Measurements from ENCODE around the gene KRTAP5-11.
A peak's percentile ranks its signal among the peaks of the same experiment; 100 is the strongest.
"Not testable (repeated sequence)": the region's sequence is repeated elsewhere in the genome, so short reads cannot be mapped to it uniquely, and the experiment has no call there.

The KRTAP5-11 gene

DNA sequence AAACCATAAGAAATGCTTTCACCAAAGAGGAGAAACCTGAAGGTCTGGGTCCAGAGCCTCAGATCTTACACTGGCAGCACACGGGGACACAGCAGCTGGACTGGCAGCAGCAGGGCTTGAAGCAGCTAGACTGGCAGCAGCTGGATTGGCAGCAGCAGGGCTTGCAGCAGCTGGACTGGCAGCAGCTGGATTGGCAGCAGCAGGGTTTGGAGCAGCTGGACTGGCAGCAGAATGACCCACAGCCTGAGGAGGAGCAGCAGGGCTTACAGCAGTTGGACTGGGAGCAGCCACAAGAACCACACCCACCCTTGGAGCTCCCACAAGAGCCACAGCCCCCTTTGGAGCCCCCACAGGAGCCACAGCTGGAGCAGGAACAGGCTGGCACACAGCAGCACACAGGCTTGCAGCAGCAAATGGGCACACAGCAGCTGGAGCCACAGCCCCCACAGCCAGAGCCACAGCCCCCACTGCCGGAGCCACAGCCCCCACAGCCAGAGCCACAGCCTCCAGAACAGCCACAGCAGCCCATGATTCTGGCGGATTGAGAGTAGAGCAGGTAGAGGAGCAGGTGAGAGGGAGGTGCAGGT, at the start of gene KRTAP5-11:
Gene KRTAP5-11 (minus strand): TSS at position 567 of the 587 bp plus-strand sequence. CDS start 38 bp downstream, at position 529.
- no peak for TF ChIP-seq CTCF (IDR thresholded peaks at IDR 0.05; ENCODE audit: extremely low read depth, missing control alignments)

DNA sequence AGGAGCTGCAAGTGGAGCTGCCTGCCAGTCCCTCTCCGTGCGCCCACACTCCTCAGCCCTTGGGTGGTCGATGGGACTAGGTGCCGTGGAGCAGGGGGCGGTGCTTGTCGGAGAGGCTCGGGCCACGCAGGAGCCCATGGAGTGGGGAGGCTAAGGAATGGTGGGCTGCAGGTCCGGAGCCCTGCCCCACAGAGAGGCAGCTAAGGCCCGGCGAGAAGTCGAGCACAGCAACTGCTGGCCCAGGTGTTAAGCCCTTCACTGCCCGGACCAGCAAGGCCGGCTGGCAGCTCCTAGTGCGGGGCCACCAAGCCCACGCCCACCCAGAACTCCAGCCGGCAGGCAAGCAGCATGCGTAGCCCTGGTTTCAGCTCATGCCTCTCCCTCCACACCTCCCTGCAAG, 48.9 kb upstream of the KRTAP5-11 start:
- not testable (repeated sequence) for DNase-seq (ENCODE audit: low spot score)

More for the DNA sequence above, at the start of gene KRTAP5-11:
- DNase-seq (ENCODE audit: low spot score) = no peak

- not testable (repeated sequence) for DNase-seq (ENCODE audit: low spot score)
These were observed 47.4 kb upstream of the KRTAP5-11 start for GRCh38 chr11:71630071-71630470.

DNA sequence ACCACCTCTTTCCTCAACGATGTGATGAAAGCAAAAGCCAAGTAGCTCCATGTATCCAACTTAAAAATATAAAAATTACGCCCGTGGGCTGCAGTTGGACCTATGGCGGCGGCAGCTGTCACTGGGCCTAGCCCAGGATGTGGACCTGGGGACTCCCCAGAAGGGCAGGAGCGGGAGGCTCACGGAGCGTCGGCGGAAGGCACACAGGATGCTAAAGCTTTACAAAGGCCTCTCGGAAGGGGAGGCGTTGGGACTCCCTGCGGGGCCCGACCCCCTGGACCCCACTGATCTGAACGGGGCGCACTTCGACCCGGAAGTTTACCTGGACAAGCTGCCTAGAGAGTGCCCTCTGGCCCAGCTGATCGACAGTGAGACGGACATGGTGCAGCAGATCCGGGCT, 46.3 kb upstream of the KRTAP5-11 start:
- not testable (repeated sequence) for DNase-seq (ENCODE audit: low spot score)

DNA sequence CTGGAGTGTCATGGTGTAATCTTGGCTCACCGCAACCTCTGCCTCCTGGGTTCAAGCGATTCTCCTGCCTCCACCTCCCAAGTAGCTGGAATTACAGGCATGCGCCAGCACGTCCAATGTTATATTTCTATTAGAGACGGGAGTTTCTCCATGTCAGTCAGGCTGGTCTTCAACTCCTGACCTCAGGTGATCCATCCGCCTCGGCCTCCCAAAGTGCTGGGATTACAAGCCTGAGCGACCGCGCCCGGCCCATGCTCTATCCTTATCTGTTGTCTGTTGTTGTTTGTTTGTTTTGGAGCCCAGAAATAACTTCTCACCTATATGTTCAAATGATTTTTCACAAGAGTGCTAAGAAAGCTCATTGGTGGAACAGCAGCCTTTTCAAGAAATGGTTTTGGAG, 40.6 kb upstream of the KRTAP5-11 start:
- not testable (repeated sequence) for DNase-seq (ENCODE audit: low spot score)

DNA sequence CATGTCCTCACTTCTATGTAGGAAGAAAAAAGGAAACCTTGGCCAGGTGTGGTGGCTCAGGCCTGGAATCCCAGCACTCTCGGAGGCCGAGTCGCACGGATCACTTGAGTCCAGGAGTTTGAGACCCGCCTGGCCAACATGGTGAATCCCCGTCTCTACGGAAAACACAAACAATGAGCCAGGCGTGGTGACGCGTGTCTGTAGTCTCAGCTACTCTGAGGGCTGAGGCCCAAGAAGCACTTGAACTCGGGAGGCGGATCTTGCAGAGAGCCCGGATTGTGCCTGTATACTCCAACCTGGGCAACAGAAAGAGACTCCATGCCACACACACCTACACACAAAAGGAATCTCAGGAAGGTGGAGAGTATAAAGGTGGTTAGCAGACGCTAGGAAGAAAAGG, 39.9 kb upstream of the KRTAP5-11 start:
- not testable (repeated sequence) for DNase-seq (ENCODE audit: low spot score)

DNA sequence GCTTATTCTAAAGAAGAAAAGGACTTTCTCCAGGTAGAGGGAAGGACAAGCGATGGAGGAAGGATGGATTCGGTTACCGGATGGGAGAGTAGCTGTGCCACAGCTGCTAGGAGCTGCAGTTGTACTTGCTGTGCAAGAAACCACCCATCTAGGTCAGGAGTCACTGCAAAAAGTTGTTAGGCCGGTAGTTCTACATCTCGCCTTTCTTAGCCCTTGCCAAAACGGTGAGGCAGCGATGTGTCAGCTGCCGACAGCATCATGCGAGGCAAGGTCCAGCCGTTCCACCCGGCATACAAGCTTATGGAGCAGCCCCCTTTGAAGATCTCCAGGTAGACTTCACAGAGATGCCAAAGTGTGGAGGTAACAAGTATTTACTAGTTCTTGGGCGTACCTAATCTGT, 32.3 kb upstream of the KRTAP5-11 start:
- not testable (repeated sequence) for DNase-seq (ENCODE audit: low spot score)

DNA sequence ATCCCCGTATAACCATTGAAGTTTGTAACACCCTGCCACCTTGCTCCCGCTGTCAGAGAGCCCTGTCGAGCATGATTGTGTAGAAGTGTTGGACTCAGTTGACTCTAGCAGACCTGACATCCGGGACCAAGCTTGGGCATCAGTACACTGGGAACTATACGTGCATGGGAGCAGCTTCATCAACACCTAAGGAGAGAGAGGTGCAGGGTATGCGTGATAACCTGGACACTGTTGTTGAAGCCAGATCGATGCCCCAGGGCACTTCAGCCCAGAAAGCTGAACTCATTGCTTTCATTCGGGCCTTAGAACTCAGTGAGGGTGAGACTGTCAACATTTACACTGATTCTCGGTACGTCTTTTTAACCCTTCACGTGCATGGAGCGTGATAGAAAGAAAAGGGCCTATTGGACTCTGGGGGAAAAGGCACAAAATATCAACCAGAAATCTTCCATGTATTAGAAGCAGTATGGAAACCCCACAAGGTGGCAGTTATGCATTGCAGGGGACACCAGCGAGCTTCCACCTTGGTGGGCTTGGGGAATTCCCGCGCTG, 31.8 kb upstream of the KRTAP5-11 start:
- not testable (repeated sequence) for DNase-seq (ENCODE audit: low spot score)

- not testable (repeated sequence) for DNase-seq (ENCODE audit: low spot score)
These were observed 31.3 kb upstream of the KRTAP5-11 start for GRCh38 chr11:71613931-71614330.

- DNase-seq (ENCODE audit: low spot score) = not testable (repeated sequence)
These were observed 28.7 kb upstream of the KRTAP5-11 start for GRCh38 chr11:71611218-71611910.

DNA sequence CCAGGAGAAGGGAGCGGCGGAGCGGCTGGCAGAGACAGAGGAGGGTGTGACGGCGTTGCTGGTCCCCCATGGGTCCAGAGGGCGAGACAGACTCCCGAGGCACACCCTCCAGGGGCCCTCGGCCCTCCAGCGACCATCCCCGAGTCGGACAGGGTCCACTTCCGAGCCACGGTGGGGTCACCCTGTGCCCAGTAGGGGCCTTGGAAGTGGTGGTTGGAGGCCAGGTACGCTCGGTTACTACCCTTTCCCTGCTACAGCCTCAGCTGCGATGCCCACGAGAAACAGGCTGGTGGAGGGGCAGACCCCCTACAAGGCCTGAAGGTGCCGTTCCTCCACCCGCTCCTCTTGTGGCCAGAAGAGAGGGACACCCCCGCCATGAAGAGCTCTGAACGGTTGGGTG, 25.6 kb upstream of the KRTAP5-11 start:
- not testable (repeated sequence) for DNase-seq (ENCODE audit: low spot score)

GRCh38 chr11:71607520-71608216, 25.0 kb upstream of the KRTAP5-11 start:
- DNase-seq (ENCODE audit: low spot score) = peak; percentile 25

GRCh38 chr11:71606853-71607519, 24.3 kb upstream of the KRTAP5-11 start:
- not testable (repeated sequence) for DNase-seq (ENCODE audit: low spot score)

DNA sequence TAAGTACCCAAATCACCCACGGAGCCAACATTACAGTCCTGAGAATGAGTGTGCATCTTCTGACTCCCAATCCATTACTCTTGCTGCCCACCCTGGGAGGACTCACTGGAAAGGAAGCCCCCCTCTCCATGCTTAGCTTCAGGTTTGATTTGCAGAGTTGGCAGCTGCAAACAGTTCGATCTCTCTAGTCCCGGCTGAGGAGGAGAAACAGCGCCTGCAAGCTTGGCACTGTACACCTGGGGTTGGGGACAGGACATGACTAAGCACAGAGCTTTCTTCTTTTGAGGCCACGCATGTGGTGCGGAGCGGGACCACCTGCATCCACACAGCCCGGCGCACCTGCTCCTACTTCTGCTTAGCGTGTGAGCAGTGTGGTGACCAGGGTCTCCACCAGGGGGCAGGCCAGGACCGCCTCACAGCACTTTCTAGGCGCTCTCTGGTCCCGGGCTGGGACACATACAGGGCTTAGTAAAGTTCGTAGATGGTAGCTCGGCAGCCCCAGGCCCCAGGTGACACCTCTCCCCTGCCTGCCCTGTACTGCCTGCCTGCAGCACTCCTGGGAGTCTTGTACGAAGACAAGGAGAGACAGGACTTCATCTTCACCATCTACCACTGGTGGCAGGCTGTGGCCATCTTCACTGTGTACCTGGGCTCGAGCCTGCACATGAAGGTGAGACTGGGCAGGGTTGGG, 22.3 kb upstream of the KRTAP5-11 start:
- peak; percentile 1 for DNase-seq (ENCODE audit: low spot score)

GRCh38 chr11:71603221-71603620, 20.5 kb upstream of the KRTAP5-11 start:
- DNase-seq (ENCODE audit: low spot score) = peak; percentile 0

- not testable (repeated sequence) for DNase-seq (ENCODE audit: low spot score)
These were observed 6.9 kb upstream of the KRTAP5-11 start for GRCh38 chr11:71589546-71589920.
